IMR-90 (cell line): ENCODE data around the gene SMAP1. TPM values are rescaled to one million over a fixed set of nuclear protein-coding genes. Genes with fewer than 3 reads are reported as not detected.

Source experiments
- ATAC-seq: fragments of 200-7000 bp; cut with Tn5 transposase; 2 replicates; pipeline ENCODE4 v1.9.1; 2020; ENCODE audit warnings: low read depth, mild to moderate bottlenecking, moderate library complexity
- BruUV-seq: library from RNA; stranded (reverse); fragments of 400-500 nt; replicated peaks from 2 replicates; lab custom pipeline; 2021; lab: Mats Ljungman, UMichigan
- CTCF ChIA-PET: fragments of 300-600 bp; formaldehyde crosslinking; extraction: SDS; loops from one replicate; lab custom pipeline; 2021; ENCODE audit warnings: antibody characterized with exemption; lab: Yijun Ruan, JAX
- POLR2A ChIA-PET: fragments of 300-600 bp; sonication (Branson Sonifier 250); formaldehyde crosslinking; loops from one replicate; lab custom pipeline; 2022; ENCODE audit warnings: antibody characterized with exemption; ENCODE audit not compliant: unreplicated experiment; lab: Charles Lee
- DNase-seq: peaks from one replicate; pipeline ENCODE4 v3.0.0; 2013
- H2AFZ ChIP-seq: replicated peaks from 2 replicates; pipeline ENCODE3; 2013; ENCODE audit warnings: low read length, mild to moderate bottlenecking; ENCODE audit not compliant: poor library complexity
- H2AK5ac ChIP-seq: 2 replicates; pipeline ENCODE4 v1.6.1; 2013; ENCODE audit warnings: low read depth, low read length, inconsistent platforms
- H2AK9ac ChIP-seq: replicated peaks from 2 replicates; pipeline ENCODE3; 2013; ENCODE audit warnings: mild to moderate bottlenecking, low read depth, low read length, moderate library complexity; ENCODE audit not compliant: poor library complexity
- H2BK120ac ChIP-seq: 2 replicates; pipeline ENCODE4 v1.6.1; 2013; ENCODE audit warnings: low read depth, low read length, inconsistent platforms
- H2BK15ac ChIP-seq: 3 replicates; pipeline ENCODE4 v1.6.1; 2013; ENCODE audit warnings: low read depth, low read length, inconsistent platforms
- H2BK20ac ChIP-seq: 2 replicates; pipeline ENCODE4 v1.6.1; 2013; ENCODE audit warnings: low read depth, mild to moderate bottlenecking, inconsistent platforms, low read length, moderate library complexity
- H2BK5ac ChIP-seq: 2 replicates; pipeline ENCODE4 v1.6.1; 2013; ENCODE audit warnings: mild to moderate bottlenecking, low read depth, low read length, inconsistent platforms; ENCODE audit not compliant: poor library complexity, severe bottlenecking
- H3K14ac ChIP-seq: replicated peaks from 2 replicates; pipeline ENCODE4 v1.6.1; 2013; ENCODE audit warnings: low read depth, low read length, inconsistent platforms
- H3K18ac ChIP-seq: 2 replicates; pipeline ENCODE4 v1.6.1; 2013; ENCODE audit warnings: low read depth, low read length, control low read depth
- H3K23ac ChIP-seq: 2 replicates; pipeline ENCODE4 v1.6.1; 2013; ENCODE audit warnings: low read depth, low read length, inconsistent platforms
- H3K27ac ChIP-seq: 2 replicates; pipeline ENCODE4 v1.5.1; 2013; ENCODE audit warnings: mild to moderate bottlenecking, control low read depth, low read length; ENCODE audit not compliant: insufficient read depth
- H3K27me3 ChIP-seq: 2 replicates; pipeline ENCODE4 v1.6.1; 2013; ENCODE audit warnings: low read length; ENCODE audit not compliant: control insufficient read depth, insufficient read depth
- H3K36me3 ChIP-seq: 2 replicates; pipeline ENCODE4 v1.6.1; 2013; ENCODE audit warnings: low read length, mixed read lengths; ENCODE audit not compliant: control insufficient read depth, insufficient read depth
- H3K4ac ChIP-seq: 2 replicates; pipeline ENCODE4 v1.6.1; 2013; ENCODE audit warnings: low read depth, low read length, inconsistent platforms
- H3K4me1 ChIP-seq: 2 replicates; pipeline ENCODE4 v1.6.1; 2013; ENCODE audit warnings: low read length, mixed read lengths; ENCODE audit not compliant: control insufficient read depth, insufficient read depth
- H3K4me2 ChIP-seq: 2 replicates; pipeline ENCODE4 v1.6.1; 2013; ENCODE audit warnings: low read depth, mild to moderate bottlenecking, control low read depth, low read length, moderate library complexity
- H3K4me3 ChIP-seq: 2 replicates; pipeline ENCODE4 v1.5.1; 2013; ENCODE audit warnings: low read depth, mild to moderate bottlenecking, control low read depth, low read length, moderate library complexity; ENCODE audit not compliant: insufficient read depth
- H3K56ac ChIP-seq: 2 replicates; pipeline ENCODE4 v1.6.1; 2013; ENCODE audit warnings: low read length, inconsistent platforms; ENCODE audit not compliant: insufficient read depth; ENCODE audit errors: extremely low read depth
- H3K79me1 ChIP-seq, 2 experiments: 2 replicates each; pipeline ENCODE4 v1.6.1; 2013; ENCODE audit warnings: low read length in 2 of 2, inconsistent platforms in 1 of 2, low read depth in 1 of 2
- H3K9ac ChIP-seq: 2 replicates; pipeline ENCODE4 v1.6.1; 2013; ENCODE audit warnings: low read depth, low read length, control low read depth
- H3K9me1 ChIP-seq: 2 replicates; pipeline ENCODE4 v1.6.1; 2013; ENCODE audit warnings: low read length, inconsistent platforms; ENCODE audit not compliant: insufficient read depth
- H3K9me3 ChIP-seq: 2 replicates; pipeline ENCODE4 v1.6.1; 2013; ENCODE audit warnings: low read length; ENCODE audit not compliant: control insufficient read depth, insufficient read depth
- H4K20me1 ChIP-seq: 2 replicates; pipeline ENCODE4 v1.6.1; 2013; ENCODE audit warnings: low read length, inconsistent platforms; ENCODE audit not compliant: insufficient read depth
- H4K5ac ChIP-seq: 2 replicates; pipeline ENCODE4 v1.6.1; 2013; ENCODE audit warnings: mild to moderate bottlenecking, low read depth, low read length, control low read depth
- H4K8ac ChIP-seq, 2 experiments: 2 replicates each; pipeline ENCODE4 v1.6.1; 2013; ENCODE audit warnings: low read depth in 2 of 2, low read length in 2 of 2, control low read depth in 1 of 2, inconsistent platforms in 1 of 2
- H4K91ac ChIP-seq: 2 replicates; pipeline ENCODE4 v1.6.1; 2013; ENCODE audit warnings: low read depth, low read length, inconsistent platforms; ENCODE audit not compliant: insufficient read depth
- BHLHE40 ChIP-seq: fragments of 150-350 bp; IDR thresholded peaks from 2 replicates; pipeline ENCODE4 v1.6.1; 2016; ENCODE audit warnings: mild to moderate bottlenecking, low read depth, low read length
- CEBPB ChIP-seq: IDR thresholded peaks from 2 replicates; pipeline ENCODE4 v1.6.1; 2012; ENCODE audit warnings: low read depth, low read length, improper control_type of control experiment
- CHD1 ChIP-seq: IDR thresholded peaks from 2 replicates; pipeline ENCODE4 v1.6.1; 2012; ENCODE audit warnings: low read depth, low read length, improper control_type of control experiment
- CTCF ChIP-seq: conservative IDR thresholded peaks from 2 replicates; pipeline ENCODE4 v1.5.1; 2012; ENCODE audit warnings: mild to moderate bottlenecking, low read depth, low read length, improper control_type of control experiment
- ELK1 ChIP-seq: fragments of 150-350 bp; IDR thresholded peaks from 2 replicates; pipeline ENCODE4 v1.6.1; 2016; ENCODE audit warnings: low read depth, mild to moderate bottlenecking, low read length, moderate library complexity, borderline replicate concordance
- FOS ChIP-seq: fragments of 150-350 bp; IDR thresholded peaks from 2 replicates; pipeline ENCODE4 v1.6.1; 2016; ENCODE audit warnings: low read depth, low read length
- MAFK ChIP-seq: IDR thresholded peaks from 2 replicates; pipeline ENCODE4 v1.6.1; 2012; ENCODE audit warnings: low read depth, low read length, improper control_type of control experiment
- MAZ ChIP-seq: IDR thresholded peaks from 2 replicates; pipeline ENCODE4 v1.6.1; 2012; ENCODE audit warnings: low read depth, mild to moderate bottlenecking, low read length, improper control_type of control experiment, moderate library complexity, borderline replicate concordance
- MXI1 ChIP-seq: IDR thresholded peaks from 2 replicates; pipeline ENCODE4 v1.6.1; 2012; ENCODE audit warnings: low read depth, mild to moderate bottlenecking, low read length, moderate library complexity, borderline replicate concordance
- NFE2L2 ChIP-seq: fragments of 150-350 bp; IDR thresholded peaks from 2 replicates; pipeline ENCODE4 v1.6.1; 2016; ENCODE audit warnings: low read depth, mild to moderate bottlenecking, low read length
- POLR2A ChIP-seq: IDR thresholded peaks from 2 replicates; pipeline ENCODE4 v1.6.1; 2012; ENCODE audit warnings: mild to moderate bottlenecking, low read depth, low read length
- RAD21 ChIP-seq: IDR thresholded peaks from 2 replicates; pipeline ENCODE4 v1.6.1; 2012; ENCODE audit warnings: low read length, improper control_type of control experiment
- RCOR1 ChIP-seq: IDR thresholded peaks from 2 replicates; pipeline ENCODE4 v1.6.1; 2012; ENCODE audit warnings: mild to moderate bottlenecking, low read length, improper control_type of control experiment; ENCODE audit not compliant: insufficient replicate concordance
- RFX5 ChIP-seq: IDR thresholded peaks from 2 replicates; pipeline ENCODE4 v1.8.0; 2012; ENCODE audit warnings: low read depth, mild to moderate bottlenecking, low read length, moderate library complexity
- SMC3 ChIP-seq: fragments of 150-350 bp; IDR thresholded peaks from 2 replicates; pipeline ENCODE4 v1.6.1; 2016; ENCODE audit warnings: low read depth, mild to moderate bottlenecking, antibody characterized with exemption, low read length, moderate library complexity
- USF2 ChIP-seq: fragments of 150-350 bp; IDR thresholded peaks from 2 replicates; pipeline ENCODE4 v1.6.1; 2017; ENCODE audit warnings: mild to moderate bottlenecking, antibody characterized with exemption, low read length, low read depth
- WGBS, 2 experiments: methylation state at CpG; one replicate each; pipeline versions ENCODE4 v1.1.5 to v1.1.7; 2013; ENCODE audit warnings: missing lambda C conversion rate in 2 of 2; ENCODE audit not compliant: insufficient read length in 1 of 2; ENCODE audit errors: extremely low coverage in 2 of 2; 5-methylcytosine and 5-hydroxymethylcytosine counted together
- dilution Hi-C: fragments of 300-500 bp; cut with HindIII; formaldehyde crosslinking; loops from one replicate; pipeline ENCODE4 v1.14.3; 2018; ENCODE audit warnings: low sequenced_read_pairs; ENCODE audit not compliant: unreplicated experiment
- in situ Hi-C: fragments of 300-500 bp; cut with MboI; formaldehyde crosslinking; loops from 3 replicates; pipeline ENCODE4 v1.14.3; 2019; ENCODE audit warnings: low sequenced_read_pairs, inconsistent platforms, mixed read lengths
- intact Hi-C: fragments of 100-400 bp; cut with micrococcal nuclease; formaldehyde crosslinking; loops from 2 replicates; pipeline ENCODE4 v1.10.0; 2022
- polyA plus RNA-seq, 3 experiments: library from polyadenylated mRNA; depleted of rRNA; stranded (reverse); fragments of >200 nt; gene quantifications; 2 replicates each; pipeline ENCODE4 v1.2.3, GENCODE V29; 2012; ENCODE audit warnings: low replicate concordance in 1 of 3
- total RNA-seq: library from RNA; depleted of rRNA; stranded (reverse); fragments of >200 nt; gene quantifications from 2 replicates; pipeline ENCODE4 v1.2.3, GENCODE V29; 2012

The SMAP1 gene
- total and polyA plus RNA-seq, 2 of the 4 experiments (the other 2 are of a cell fraction) = 14.8 to 16.7 TPM

DNA sequence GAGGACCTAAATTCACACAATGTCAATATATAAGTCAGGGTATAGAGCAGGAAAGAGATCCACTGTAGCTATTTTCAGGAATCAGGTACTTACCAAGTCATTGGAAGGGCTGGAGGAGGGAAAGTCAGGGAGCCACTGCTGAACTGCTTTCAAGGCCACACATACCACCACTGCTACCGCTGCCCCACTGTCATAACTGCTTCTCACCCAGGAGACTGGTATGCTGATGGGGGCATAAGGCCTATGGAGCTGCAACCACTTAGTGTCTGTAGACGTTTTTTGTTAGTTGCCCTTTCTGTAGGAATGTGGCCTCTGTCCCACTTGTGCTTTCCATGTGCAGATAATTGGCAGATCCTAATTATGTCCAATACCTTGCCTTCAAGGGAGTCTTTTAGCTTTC is 5.4 kb downstream of the SMAP1 start:
- no peak overlapping the region for H2AFZ ChIP-seq
- H4K5ac ChIP-seq = no peak overlapping the region
- POLR2A ChIA-PET = no interaction called here
- intact Hi-C loops (no loop called here), in situ Hi-C loops (no loop called here), dilution Hi-C loops (no loop called here)
- H2BK20ac ChIP-seq = no peak overlapping the region
- BruUV-seq = no TSS peak
- no peak overlapping the region for H3K4me2 ChIP-seq
- peaks cover 9% of the 10 kb centered on the region for H4K20me1 ChIP-seq
- no peak overlapping the region for H2AK5ac ChIP-seq
- H3K27ac ChIP-seq = no peak overlapping the region
- H4K8ac ChIP-seq = no peak overlapping the region
- no peaks in the 10 kb centered on the region for H3K9me3 ChIP-seq
- ATAC-seq (no peak), DNase-seq (no peak)
- no peak overlapping the region for H2BK120ac ChIP-seq
- no peak overlapping the region for H2AK9ac ChIP-seq
- H3K56ac ChIP-seq = no peak overlapping the region
- no peak overlapping the region for H3K4me3 ChIP-seq
- no peak overlapping the region for H4K91ac ChIP-seq
- no peak overlapping the region for H3K14ac ChIP-seq
- no peak for TF ChIP-seq RAD21
- no peak for TF ChIP-seq RCOR1
- no peak for TF ChIP-seq USF2
- TF ChIP-seq FOS = no peak
- no peak for TF ChIP-seq CEBPB
- TF ChIP-seq ELK1 = no peak
- no peak for TF ChIP-seq SMC3
- no peak for TF ChIP-seq BHLHE40
- TF ChIP-seq CTCF = no peak
- TF ChIP-seq CHD1 = no peak
- no peak for TF ChIP-seq POLR2A
- no peak for TF ChIP-seq NFE2L2
- no peak for TF ChIP-seq MAZ
- no peak for TF ChIP-seq RFX5
- TF ChIP-seq MAFK = no peak
- no peak for TF ChIP-seq MXI1
- H3K23ac ChIP-seq = no peak overlapping the region; the same call in 1 of the 2 replicates
- peaks cover 2% of the 10 kb centered on the region; the same call in 1 of the 2 replicates for H3K4me1 ChIP-seq
- CTCF ChIA-PET = no interaction called here
- H3K27me3 ChIP-seq = no peaks in the 10 kb centered on the region
- peaks cover 20 to 49% of the 10 kb centered on the region in 2 experiments for H3K79me1 ChIP-seq
- no peak overlapping the region for H3K18ac ChIP-seq
- H2BK15ac ChIP-seq = no peak overlapping the region
- H2BK5ac ChIP-seq = no peak overlapping the region
- no CpG with 5 or more reads among the region's 2 CpGs for WGBS, 2 experiments
- H3K9me1 ChIP-seq = peaks cover 4% of the 10 kb centered on the region; the same call in 1 of the 2 replicates
- no peak overlapping the region for H3K4ac ChIP-seq
- no peak overlapping the region for H3K9ac ChIP-seq
- no peaks in the 10 kb centered on the region for H3K36me3 ChIP-seq
